Measurements from ENCODE around the gene SERPINA3.

Gene SERPINA3

GRCh38 chr14:94614802-94615201, 2.6 kb downstream of the SERPINA3 start:
- DNase-seq = no peak

GRCh38 chr14:94615254-94615653, 3.1 kb downstream of the SERPINA3 start:
- DNase-seq = no peak

- no peak for DNase-seq
These were observed 3.8 kb downstream of the SERPINA3 start for GRCh38 chr14:94615823-94616570.

DNA sequence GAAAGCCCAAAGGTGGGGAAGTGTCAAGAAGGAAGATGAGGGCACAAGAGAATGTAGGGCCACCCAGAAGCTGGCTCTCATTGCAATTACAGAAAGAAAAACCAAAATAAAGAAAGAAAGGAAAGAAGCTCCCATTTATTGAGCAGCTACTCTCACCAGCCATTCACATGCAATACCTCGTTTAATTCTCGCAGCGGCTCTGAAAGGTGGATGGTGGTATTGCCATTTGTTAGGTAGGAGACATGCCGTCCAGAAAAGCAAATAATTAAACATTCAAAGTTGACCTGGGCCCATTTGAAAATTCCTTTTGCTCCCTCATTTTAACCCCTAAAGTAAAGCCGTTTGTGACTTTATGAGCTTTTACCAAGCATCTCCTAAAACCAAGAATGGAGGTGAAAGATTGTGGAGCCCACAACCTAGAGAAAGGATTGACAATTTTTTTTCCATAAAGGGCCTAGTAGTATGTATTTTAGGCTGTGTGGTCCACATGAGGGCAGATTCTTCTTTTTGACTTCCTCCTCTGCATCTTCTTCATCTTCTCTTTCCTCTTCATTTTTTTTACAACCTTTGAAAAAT, 5.3 kb downstream of the SERPINA3 start:
- DNase-seq = no peak

GRCh38 chr14:94617988-94618822, 6.0 kb downstream of the SERPINA3 start:
- DNase-seq = no peak

DNA sequence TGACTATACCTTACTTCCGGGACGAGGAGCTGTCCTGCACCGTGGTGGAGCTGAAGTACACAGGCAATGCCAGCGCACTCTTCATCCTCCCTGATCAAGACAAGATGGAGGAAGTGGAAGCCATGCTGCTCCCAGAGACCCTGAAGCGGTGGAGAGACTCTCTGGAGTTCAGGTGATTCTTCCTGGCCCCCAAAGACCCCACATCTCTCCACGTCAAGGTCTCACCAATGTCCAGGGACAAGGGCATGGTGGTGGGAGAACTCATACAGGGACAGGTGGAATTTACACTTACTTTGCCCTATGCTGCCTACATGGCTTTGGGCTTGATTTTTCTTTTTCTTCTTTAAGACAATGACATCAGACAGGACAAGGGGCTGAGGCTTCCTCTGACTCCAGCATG, 7.1 kb downstream of the SERPINA3 start:
- no peak for DNase-seq

DNA sequence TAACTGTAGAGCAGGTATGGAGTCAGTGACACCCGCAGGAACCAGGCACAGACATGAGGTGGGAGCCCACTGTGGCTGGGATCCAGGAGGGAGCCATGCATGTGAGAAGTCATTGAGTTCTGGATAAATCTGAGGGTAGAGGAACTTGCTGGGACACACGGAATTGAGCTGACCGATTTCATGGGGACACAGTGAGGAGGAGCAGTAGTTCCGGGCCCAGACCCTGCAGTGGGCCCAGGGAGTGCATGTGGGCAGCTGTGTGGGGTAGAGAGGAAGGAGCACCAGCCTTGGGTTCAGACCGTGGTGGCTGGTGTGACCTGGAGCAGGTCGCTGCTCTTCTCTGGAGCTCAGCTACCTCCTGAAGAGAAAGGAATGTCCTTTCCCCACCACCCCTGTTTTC, 8.4 kb downstream of the SERPINA3 start:
- DNase-seq = no peak

GRCh38 chr14:94621358-94622134, 9.4 kb downstream of the SERPINA3 start:
- DNase-seq = no peak

DNA sequence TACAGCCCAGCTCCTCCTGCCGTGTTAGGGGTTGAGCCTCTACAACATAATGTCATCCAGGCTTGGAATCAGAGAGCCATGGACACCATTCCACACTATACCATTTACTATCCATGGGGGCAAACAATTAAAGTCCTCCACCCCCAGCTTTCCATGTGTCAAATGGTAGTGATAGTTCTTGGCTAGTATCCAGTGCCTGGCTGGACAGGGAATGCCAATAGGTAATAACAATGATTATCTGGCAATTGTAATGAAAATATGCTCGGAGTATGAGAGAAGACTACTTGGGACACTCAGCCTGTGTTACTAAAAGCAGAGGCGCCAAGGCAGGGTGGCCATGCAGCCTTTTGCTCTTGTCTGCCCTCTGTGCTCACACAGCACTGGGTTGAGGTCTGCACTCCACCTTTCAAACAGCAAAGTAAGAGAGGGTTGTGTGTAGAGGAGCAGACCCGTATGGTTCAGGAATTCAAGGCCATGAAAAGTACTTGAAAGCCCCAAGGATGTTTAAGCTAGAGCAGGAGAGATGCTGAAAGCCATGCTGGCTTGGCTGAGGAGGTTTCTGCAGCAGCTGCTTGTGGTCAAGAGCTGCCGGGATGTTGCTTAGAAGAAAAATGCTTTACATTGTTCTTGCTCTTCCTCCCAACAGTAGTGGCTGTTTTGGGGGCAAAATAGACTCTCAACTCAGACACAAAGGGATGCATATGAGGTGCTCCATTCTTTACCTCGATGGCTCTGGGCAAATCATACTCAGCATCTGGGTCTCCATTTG, 10.6 kb downstream of the SERPINA3 start:
- DNase-seq = no peak

DNA sequence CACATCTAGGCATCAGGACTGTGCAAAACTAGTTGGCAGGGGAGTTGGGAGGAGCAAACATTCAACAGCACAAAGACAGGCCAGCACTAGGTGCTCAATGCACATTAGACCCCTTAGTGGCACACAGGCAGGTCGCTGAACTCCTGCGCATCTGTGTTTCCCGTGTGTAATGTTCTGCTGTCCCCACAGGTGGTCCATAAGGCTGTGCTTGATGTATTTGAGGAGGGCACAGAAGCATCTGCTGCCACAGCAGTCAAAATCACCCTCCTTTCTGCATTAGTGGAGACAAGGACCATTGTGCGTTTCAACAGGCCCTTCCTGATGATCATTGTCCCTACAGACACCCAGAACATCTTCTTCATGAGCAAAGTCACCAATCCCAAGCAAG, 11.2 kb downstream of the SERPINA3 start:
- DNase-seq = no peak

DNA sequence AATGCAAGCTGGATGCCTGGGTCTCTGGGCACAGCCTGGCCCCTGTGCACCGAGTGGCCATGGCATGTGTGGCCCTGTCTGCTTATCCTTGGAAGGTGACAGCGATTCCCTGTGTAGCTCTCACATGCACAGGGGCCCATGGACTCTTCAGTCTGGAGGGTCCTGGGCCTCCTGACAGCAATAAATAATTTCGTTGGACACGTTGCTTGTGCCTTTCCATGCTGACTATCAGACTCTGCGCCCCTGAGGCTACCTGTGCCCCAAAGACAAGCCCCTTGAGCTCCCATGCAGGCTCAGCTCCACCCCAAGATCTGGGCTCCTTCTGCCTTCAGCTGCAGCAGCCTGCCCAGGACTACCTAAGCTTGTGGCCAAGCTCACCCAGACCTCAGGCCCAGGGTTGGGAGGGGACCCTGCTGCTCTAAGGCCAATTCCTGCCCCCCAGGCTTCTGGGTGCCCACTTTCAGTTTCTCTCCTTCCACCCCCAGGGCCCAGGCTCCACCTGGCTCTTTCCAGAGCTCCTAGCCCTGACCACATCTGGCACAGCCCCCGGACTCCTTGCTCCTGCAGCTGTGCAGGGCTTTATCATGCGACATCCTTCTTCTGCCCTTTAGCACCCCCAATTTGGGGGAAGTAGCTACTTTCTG, 11.8 kb downstream of the SERPINA3 start:
- no peak for DNase-seq

DNA sequence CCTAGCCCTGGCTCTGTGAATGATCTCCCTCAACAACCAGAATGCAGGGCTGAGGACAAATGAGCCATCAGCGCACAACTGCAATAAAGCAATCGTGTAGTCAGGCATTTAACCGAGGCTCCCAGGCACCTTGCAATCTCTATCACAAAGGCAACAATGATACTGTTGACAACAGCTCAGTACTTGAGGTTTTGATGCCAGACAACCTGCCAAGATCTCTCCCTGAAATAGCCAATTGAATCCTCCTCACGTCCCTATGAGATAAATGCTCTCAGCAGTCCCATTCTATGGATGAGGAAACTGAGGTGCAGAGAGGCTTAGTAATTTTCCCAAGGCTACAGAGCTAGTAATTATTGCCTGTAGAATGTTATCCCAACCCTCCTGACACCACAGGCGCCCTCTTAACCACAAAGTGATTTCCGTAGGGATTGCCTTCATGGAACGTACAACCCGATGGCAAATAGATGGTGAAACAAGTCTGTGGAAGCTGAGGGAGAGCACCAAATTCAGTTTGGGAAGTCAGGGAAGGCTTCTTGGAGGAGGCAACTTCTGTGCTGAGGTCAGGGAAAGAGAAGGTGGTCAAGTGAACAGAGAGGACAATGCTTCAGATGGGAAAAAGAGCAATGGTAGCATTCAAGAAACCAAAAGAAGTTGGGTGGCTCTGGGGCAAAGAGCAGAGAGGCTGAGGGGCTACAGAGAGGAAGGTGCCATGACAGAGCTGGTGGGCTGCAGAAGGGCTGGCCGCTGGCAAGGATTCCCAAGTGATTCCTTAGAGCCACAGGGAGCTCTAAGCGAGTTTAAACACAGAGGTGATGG, 12.6 kb downstream of the SERPINA3 start:
- no peak for DNase-seq

DNA sequence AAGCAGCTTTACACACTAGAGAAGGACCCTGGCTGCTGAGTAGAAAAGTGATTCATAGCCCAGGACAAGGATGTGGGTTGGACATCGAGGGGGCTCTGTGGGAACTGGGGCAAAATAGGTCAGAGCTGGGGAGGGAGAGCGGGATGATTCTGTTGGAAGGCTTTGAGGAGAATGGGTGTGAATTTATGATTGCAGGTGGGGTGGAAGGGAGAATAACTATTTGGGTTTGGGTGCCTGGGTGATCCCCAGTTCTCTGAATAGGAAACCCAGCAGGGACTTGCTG, 13.1 kb downstream of the SERPINA3 start:
- DNase-seq = no peak

DNA sequence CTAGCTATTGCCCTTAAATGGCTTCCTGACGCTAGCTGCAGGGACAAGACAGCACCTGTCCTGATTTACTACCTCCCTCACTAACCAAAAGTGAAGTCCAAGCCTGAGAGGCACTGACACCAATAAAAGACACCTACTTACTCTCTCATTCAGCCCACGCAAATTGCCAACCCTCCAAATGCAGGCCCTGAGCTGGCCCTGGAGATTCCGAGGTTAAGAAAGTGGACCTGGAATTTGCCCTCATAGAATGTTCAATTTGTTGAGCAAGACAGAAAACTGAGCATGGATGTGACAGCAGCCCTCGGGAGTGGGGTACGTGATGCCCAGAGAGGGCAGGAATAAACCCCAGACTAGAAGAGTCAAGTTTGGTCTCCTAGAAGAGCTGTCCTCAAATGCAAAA, 16.4 kb downstream of the SERPINA3 start:
- no peak for DNase-seq

DNA sequence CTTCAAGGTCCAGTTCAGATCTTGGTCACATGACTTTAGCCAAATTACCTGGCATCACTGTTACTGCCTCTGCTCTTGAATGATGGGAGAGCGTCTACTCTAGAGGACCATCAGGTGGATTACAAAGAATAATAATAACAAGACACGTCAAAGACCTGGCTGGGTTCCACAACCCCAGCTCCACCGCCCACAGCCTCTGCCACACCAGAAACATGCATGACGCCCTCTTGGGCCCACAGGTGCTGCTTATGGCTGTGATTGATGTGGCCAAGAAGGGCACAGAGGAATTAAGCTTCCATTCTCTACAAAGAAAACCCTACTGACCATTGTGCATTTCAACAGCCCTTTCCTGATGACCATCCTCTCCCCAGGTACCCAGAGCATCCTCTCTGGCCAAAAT, 18.2 kb downstream of the SERPINA3 start:
- no peak for DNase-seq

GRCh38 chr14:94631050-94631449, 18.9 kb downstream of the SERPINA3 start:
- DNase-seq = no peak

- DNase-seq = no peak
These were observed 19.5 kb downstream of the SERPINA3 start for GRCh38 chr14:94631536-94632304.

DNA sequence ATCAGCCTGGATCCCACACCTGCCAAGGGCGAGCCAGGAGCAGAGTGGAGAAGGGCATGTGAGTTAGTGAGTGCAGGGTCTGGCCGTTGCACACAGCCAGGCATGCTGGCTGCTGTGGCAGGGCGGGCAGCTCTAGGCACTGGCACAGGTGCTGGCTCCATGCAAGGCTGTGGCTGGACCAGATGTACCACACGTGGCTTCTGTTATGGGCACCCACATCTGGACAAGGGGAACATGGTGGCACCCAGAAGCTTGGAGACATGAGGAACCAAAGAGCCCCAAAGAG, 20.1 kb downstream of the SERPINA3 start:
- DNase-seq = no peak

- no peak for DNase-seq
These were observed 20.9 kb downstream of the SERPINA3 start for GRCh38 chr14:94633121-94633520.

DNA sequence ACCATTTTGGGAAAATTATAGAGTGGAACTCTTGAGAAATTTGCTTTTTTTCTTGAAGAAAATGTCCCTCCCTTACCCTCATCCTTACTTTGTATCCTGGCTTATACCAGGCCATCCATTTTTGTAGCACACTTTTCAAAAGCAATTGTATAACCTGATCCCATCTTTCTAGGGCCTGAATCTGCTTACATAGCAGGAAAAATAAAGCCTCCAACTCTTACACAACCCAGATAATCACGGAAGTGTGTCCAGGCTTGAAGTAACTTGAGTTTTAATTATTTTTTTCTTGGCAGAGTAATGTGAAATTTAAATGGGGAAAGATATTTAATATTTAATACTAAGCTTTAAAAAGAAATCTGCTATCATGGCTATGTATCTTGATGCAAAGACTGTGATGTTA, 23.0 kb downstream of the SERPINA3 start:
- no peak for DNase-seq

All from T1000 (cell line).